Activated naive CD4-positive, alpha-beta T cell treated with anti-CD3 and anti-CD28 coated beads, Interleukin-2, amount 10 ng/mL, durations not matched to agents 5 hours and 36 hours (primary cell): ENCODE measurements around the gene PSMD7. TPM values are rescaled to one million over a fixed set of nuclear protein-coding genes. Genes with fewer than 3 reads are reported as not detected.

Experiments used
- total RNA-seq, 2 experiments: library from RNA; stranded (reverse); gene quantifications; one replicate each; pipeline ENCODE4 v1.2.3, GENCODE V29; 2021

The PSMD7 gene
- total RNA-seq = 10 to 100 TPM; 79.9 to 80.6 TPM

DNA sequence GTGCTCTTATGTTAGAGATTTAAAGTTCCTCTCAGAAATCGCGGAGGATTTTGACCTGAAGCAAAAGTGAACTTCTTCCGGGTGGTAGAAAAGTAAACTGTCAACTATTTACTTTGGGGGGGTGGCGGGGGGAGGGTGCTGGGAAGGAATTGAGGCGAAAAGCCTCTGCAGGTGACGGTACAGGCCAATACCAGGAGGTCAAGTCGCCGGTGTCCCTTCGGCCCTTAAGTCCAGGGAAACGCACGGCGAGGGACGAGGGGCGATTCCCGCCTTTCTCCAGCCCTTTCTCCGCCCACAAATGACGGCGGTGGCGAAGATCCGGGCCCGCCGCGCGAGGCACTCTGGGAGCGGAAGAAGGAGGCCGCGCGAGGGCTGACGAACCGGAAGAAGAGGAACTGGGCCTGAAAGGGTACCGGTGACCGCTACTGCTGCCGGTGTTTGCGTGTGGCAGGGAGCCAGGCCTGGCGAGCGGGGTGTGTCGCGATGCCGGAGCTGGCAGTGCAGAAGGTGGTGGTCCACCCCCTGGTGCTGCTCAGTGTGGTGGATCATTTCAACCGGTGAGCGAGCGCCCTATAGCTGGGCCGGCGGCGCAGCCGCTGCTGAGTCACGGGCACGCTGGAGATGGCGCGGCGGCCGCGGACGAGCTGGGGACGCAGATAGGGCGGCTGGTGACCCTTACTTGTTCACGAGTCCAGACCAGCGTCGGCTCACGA, at the start of gene PSMD7:
TSS of gene PSMD7 (plus strand) at position 383 of the 713 bp plus-strand sequence. CDS start at position 484, 101 bp downstream.

Other genes starting within 250 kb of the PSMD7 start
- gene NPIPB15, start 79.5 kb downstream of the PSMD7 start, total RNA-seq = under 1 TPM in 1 of 2 experiments, not detected in 1; 0.82 TPM
- under 1 TPM in 1 of 2 experiments, not detected in 1; 0.60 TPM for gene CLEC18B, start 124.7 kb downstream of the PSMD7 start, total RNA-seq